ENCODE data around the gene WDR1. TPM values are rescaled to one million over a fixed set of nuclear protein-coding genes. Genes with fewer than 3 reads are reported as not detected.

Gene WDR1
- total and polyA plus RNA-seq, 2 donors (not counting 1 experiment from before 2014, with no cell fraction given), result 331 to 751 TPM

DNA sequence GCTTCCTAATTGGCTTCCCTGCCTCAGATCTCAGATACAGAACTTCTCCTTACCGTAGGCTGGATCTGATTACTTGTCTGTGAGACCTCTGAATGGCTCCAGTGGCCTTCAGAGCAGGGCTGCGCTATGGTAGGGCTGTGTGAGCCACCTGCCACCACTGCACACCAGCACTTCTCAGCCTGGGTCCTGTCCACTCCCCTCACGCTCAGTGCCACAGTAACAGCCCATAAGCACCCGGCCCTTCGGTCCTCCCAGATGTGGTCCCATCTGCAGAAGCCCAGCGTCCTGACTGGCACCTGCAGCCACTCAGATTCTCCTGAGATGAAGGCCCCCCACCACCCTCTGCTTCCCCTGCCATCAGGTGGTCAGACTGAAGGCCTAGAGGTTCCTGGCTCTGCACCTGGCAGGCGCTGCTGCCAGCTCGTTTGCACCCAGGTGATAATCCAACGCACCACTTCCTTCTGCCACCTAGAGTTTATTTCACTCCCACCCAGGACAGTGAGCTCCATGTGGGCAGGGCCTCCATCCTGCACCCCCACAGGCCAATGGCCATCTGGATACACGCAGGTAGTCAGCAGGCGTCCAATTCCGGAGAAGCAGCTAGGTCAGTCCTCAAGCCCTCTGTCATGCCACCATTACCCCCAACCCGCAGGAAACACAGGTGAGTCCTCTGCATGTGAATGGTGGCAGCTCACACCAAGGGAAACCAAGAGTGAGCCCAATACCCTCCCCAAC, 5.4 kb downstream of the WDR1 start:
- Histone ChIP-seq H3K36me3 (ENCODE audit: control insufficient read depth, insufficient read depth, low read length) (peaks cover 53% of the 10 kb centered on the region), H3K4me3 (replicated peaks in 1 of 4; ENCODE audit: control extremely low read depth in 1 of 4, insufficient read depth in 1 of 4, low read depth in 3 of 4, low read length in 4 of 4) (no peak overlapping the region), H3K9ac (ENCODE audit: insufficient read depth, low read length) (no peak overlapping the region), H3K9me3 (ENCODE audit: control insufficient read depth, insufficient read depth, low read depth, low read length) (no peaks in the 10 kb centered on the region), H3K27me3 (ENCODE audit: control insufficient read depth, insufficient read depth, low read length) (no peaks in the 10 kb centered on the region), H3K4me2 (ENCODE audit: extremely low read depth, insufficient read depth, low read length) (no peak overlapping the region), H3K4me1 (ENCODE audit: control insufficient read depth, extremely low read depth, insufficient read depth, low read length) (peaks cover 35% of the 10 kb centered on the region), H2AFZ (ENCODE audit: low read length) (no peak overlapping the region), H3K79me2 (ENCODE audit: control insufficient read depth, insufficient read depth, low read length) (peaks cover 95% of the 10 kb centered on the region), H3K27ac (ENCODE audit: insufficient read depth, low read length) (no peak overlapping the region), H4K20me1 (ENCODE audit: control insufficient read depth, extremely low read depth, insufficient read depth, low read length) (no peaks in the 10 kb centered on the region)
- no peak for DNase-seq (ENCODE audit: low read depth in 2 of 2)
- TF ChIP-seq, protein P1, sequence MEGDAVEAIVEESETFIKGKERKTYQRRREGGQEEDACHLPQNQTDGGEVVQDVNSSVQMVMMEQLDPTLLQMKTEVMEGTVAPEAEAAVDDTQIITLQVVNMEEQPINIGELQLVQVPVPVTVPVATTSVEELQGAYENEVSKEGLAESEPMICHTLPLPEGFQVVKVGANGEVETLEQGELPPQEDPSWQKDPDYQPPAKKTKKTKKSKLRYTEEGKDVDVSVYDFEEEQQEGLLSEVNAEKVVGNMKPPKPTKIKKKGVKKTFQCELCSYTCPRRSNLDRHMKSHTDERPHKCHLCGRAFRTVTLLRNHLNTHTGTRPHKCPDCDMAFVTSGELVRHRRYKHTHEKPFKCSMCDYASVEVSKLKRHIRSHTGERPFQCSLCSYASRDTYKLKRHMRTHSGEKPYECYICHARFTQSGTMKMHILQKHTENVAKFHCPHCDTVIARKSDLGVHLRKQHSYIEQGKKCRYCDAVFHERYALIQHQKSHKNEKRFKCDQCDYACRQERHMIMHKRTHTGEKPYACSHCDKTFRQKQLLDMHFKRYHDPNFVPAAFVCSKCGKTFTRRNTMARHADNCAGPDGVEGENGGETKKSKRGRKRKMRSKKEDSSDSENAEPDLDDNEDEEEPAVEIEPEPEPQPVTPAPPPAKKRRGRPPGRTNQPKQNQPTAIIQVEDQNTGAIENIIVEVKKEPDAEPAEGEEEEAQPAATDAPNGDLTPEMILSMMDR (conservative IDR thresholded peaks at IDR 0.05 in 1 of 2, IDR thresholded peaks at IDR 0.05 in 1 of 2; ENCODE audit: low read depth in 1 of 2, low read length in 2 of 2), result no peak
- no peak for TF ChIP-seq EZH2 (IDR thresholded peaks at IDR 0.05; ENCODE audit: low read length, missing control alignments)

DNA sequence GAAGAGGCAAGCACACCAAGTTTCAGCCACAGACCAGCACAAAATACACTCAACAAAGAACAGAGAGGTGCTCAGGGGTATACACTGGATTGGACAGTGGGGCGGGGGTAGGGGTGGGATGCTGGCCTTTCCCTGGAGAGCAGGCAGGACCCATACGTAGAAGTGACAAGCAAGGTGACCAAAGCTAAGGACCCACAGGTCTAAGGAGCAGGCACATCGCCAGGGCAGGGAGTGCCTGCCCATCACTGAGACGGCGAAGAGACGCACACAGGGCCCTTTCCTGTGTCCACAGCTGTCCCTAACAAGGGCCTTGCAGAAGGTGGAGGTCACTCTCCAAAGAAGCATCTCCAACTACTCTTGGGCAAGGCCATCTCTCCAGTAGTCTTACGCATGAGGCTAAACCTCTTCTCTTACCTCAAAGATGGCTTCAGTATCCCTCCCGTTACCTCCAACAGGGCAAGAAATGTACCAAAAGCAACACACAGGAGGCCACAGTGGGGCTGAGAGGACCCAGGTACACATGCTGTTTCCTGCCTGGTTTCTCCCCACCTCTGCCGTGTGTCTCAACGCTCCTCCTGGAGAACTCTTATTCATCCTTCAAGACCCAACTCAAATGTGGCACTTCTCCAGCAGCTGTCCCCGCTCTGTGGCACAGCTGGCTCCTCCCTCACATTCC, 6.5 kb downstream of the WDR1 start:
- H3K9ac ChIP-seq (ENCODE audit: insufficient read depth, low read length), result no peak overlapping the region
- peaks cover 48% of the 10 kb centered on the region for H3K36me3 ChIP-seq (ENCODE audit: control insufficient read depth, insufficient read depth, low read length)
- peaks cover 95% of the 10 kb centered on the region for H3K79me2 ChIP-seq (ENCODE audit: control insufficient read depth, insufficient read depth, low read length)
- H3K27me3 ChIP-seq (ENCODE audit: control insufficient read depth, insufficient read depth, low read length), result no peaks in the 10 kb centered on the region
- no peaks in the 10 kb centered on the region for H4K20me1 ChIP-seq (ENCODE audit: control insufficient read depth, extremely low read depth, insufficient read depth, low read length)
- H3K9me3 ChIP-seq (ENCODE audit: control insufficient read depth, insufficient read depth, low read depth, low read length), result no peaks in the 10 kb centered on the region
- H3K4me2 ChIP-seq (ENCODE audit: extremely low read depth, insufficient read depth, low read length), result no peak overlapping the region
- no peak for DNase-seq (ENCODE audit: low read depth in 2 of 2)
- H2AFZ ChIP-seq (ENCODE audit: low read length), result no peak overlapping the region
- no peak overlapping the region for H3K27ac ChIP-seq (ENCODE audit: insufficient read depth, low read length)
- TF ChIP-seq, protein P1 (conservative IDR thresholded peaks at IDR 0.05 in 1 of 2, IDR thresholded peaks at IDR 0.05 in 1 of 2; ENCODE audit: low read depth in 1 of 2, low read length in 2 of 2), result no peak
- TF ChIP-seq EZH2 (IDR thresholded peaks at IDR 0.05; ENCODE audit: low read length, missing control alignments), result no peak
- H3K4me3 ChIP-seq (replicated peaks in 1 of 4; ENCODE audit: control extremely low read depth in 1 of 4, insufficient read depth in 1 of 4, low read depth in 3 of 4, low read length in 4 of 4), result no peak overlapping the region
- peaks cover 40% of the 10 kb centered on the region for H3K4me1 ChIP-seq (ENCODE audit: control insufficient read depth, extremely low read depth, insufficient read depth, low read length)
